ENCODE measurements around the gene DPH1. TPM values are rescaled to one million over a fixed set of nuclear protein-coding genes. Genes with fewer than 3 reads are reported as not detected.

DPH1 gene
- total RNA-seq, 1 donor from 2014 or later, result 43.0 TPM

DNA sequence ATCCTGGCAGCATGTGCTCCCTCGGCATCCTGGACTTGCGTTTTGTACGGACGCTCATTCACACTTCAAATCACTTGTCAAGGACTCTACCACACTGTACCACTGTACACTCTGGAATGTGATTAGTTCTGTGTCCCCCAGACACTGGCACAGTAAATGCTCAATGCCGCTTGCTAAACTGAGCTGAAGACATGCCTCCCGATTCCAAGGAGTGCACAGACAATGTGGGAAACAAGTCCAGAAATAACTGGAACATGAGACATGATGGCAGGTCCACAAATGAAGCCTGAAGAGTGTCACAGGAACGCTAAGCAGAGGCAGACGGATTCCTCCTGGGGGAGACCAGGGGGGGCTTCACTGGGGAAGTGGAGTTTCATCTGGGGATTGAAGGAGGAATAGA, 47.1 kb downstream of the DPH1 start:
- Histone ChIP-seq H3K27me3 (no peaks in the 10 kb centered on the region), H3K36me3 (peaks cover 0 to 31% of the 10 kb centered on the region in 2 donors), H3K9me3 (no peaks in the 10 kb centered on the region), H3K27ac (peak overlapping the region; percentile 82), H3K4me3 (no peak overlapping the region), H3K4me1 (peaks cover 27% of the 10 kb centered on the region)
- no peak for DNase-seq (ENCODE audit: extremely low spot score in 2 of 2)
- intact Hi-C loops (cut with DNase I), result no loop called here
- TF ChIP-seq, protein P1, sequence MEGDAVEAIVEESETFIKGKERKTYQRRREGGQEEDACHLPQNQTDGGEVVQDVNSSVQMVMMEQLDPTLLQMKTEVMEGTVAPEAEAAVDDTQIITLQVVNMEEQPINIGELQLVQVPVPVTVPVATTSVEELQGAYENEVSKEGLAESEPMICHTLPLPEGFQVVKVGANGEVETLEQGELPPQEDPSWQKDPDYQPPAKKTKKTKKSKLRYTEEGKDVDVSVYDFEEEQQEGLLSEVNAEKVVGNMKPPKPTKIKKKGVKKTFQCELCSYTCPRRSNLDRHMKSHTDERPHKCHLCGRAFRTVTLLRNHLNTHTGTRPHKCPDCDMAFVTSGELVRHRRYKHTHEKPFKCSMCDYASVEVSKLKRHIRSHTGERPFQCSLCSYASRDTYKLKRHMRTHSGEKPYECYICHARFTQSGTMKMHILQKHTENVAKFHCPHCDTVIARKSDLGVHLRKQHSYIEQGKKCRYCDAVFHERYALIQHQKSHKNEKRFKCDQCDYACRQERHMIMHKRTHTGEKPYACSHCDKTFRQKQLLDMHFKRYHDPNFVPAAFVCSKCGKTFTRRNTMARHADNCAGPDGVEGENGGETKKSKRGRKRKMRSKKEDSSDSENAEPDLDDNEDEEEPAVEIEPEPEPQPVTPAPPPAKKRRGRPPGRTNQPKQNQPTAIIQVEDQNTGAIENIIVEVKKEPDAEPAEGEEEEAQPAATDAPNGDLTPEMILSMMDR (IDR thresholded peaks at IDR 0.05), result no peak
- no peak for TF ChIP-seq POLR2A (IDR thresholded peaks at IDR 0.05)
- TF ChIP-seq POLR2AphosphoS5 (IDR thresholded peaks at IDR 0.05; ENCODE audit: insufficient read depth in 1 of 2, low read depth in 1 of 2), result no peak

GRCh38 chr17:2081564-2081963, 51.6 kb downstream of the DPH1 start:
- H3K27ac ChIP-seq, result peak overlapping the region; percentile 51
- TF ChIP-seq POLR2A (IDR thresholded peaks at IDR 0.05) (no peak), POLR2AphosphoS5 (IDR thresholded peaks at IDR 0.05; ENCODE audit: insufficient read depth in 1 of 2, low read depth in 1 of 2) (no peak)
- TF ChIP-seq, protein P1 (IDR thresholded peaks at IDR 0.05), result no peak
- intact Hi-C loops (cut with DNase I), result no loop called here
- no peak overlapping the region for H3K4me3 ChIP-seq
- peaks cover 0 to 31% of the 10 kb centered on the region in 2 donors for H3K36me3 ChIP-seq
- no peak for DNase-seq (ENCODE audit: extremely low spot score in 2 of 2)
- peaks cover 46% of the 10 kb centered on the region for H3K4me1 ChIP-seq
- H3K27me3 ChIP-seq, result no peaks in the 10 kb centered on the region
- H3K9me3 ChIP-seq, result no peaks in the 10 kb centered on the region

DNA sequence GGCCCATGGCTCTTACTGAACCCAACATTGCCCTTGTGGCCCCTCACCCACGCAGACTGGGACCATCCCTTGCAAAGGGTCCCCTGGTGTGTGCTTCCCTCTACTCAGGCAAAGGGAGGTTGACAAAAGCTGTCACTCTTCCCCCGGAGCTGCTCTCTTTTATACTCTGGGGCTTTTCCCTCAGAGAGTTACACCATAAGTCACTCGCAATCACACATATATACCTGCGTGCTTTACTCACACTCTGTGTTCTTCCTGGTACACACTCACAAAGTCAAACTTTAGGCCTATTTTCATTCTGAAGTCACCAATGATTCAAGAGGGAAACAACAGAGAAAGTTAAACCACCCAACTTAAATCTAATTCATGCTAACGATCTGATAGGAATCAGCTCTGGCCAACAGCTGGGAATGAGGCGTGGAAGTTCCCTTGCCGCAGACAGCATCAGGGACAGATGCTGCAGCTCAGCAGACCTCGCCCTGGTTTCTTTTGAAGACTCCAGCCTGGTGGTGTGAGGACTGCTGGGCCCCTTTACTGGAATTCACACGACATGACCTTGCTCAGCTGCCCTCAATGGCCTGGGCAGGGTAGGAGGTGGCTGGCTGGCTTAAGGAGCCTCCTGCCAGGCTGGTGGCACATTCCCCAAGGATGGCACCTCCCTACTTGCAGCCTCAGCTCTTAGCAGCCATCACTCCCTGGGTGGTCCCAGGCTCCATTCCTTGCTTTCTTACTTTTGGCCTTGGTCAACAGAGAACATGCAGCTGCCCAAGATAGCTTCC, 52.2 kb downstream of the DPH1 start:
- Histone ChIP-seq H3K36me3 (peaks cover 0 to 31% of the 10 kb centered on the region in 2 donors), H3K9me3 (no peaks in the 10 kb centered on the region), H3K27ac (peak overlapping the region; percentile 92), H3K4me1 (peaks cover 49% of the 10 kb centered on the region), H3K4me3 (no peak overlapping the region), H3K27me3 (no peaks in the 10 kb centered on the region)
- intact Hi-C loops (cut with DNase I), result no loop called here
- no peak for DNase-seq (ENCODE audit: extremely low spot score in 2 of 2)
- TF ChIP-seq POLR2A (IDR thresholded peaks at IDR 0.05) (no peak), POLR2AphosphoS5 (IDR thresholded peaks at IDR 0.05; ENCODE audit: insufficient read depth in 1 of 2, low read depth in 1 of 2) (no peak)
- TF ChIP-seq, protein P1 (IDR thresholded peaks at IDR 0.05), result no peak

GRCh38 chr17:2083613-2084035, 53.7 kb downstream of the DPH1 start:
- Histone ChIP-seq H3K4me1 (peaks cover 64% of the 10 kb centered on the region), H3K9me3 (no peaks in the 10 kb centered on the region), H3K27ac (peak overlapping the region; percentile 92), H3K27me3 (no peaks in the 10 kb centered on the region), H3K4me3 (no peak overlapping the region), H3K36me3 (peaks cover 0 to 21% of the 10 kb centered on the region in 2 donors)
- intact Hi-C loops (cut with DNase I), result no loop called here
- TF ChIP-seq, protein P1 (IDR thresholded peaks at IDR 0.05), result no peak
- TF ChIP-seq POLR2A (IDR thresholded peaks at IDR 0.05) (no peak), POLR2AphosphoS5 (IDR thresholded peaks at IDR 0.05; ENCODE audit: insufficient read depth in 1 of 2, low read depth in 1 of 2) (no peak)
- DNase-seq (ENCODE audit: extremely low spot score in 2 of 2), result peak in 1 of 2 donors; percentile 88

Measured in vagina (tissue), 2 donors.